DND-41 (cell line): Measurements from ENCODE around the gene FMN2.

Source experiments
- ATAC-seq: fragments of 200-7000 bp; cut with Tn5 transposase; 3 replicates; pipeline ENCODE4 v1.9.1; 2021; ENCODE audit warnings: low read depth; ENCODE audit not compliant: insufficient read depth
- DNase-seq: peaks from one replicate; pipeline ENCODE4 v3.0.0-alpha.2; 2020
- H2AFZ ChIP-seq: 2 replicates; pipeline ENCODE4 v1.6.0; 2012; ENCODE audit warnings: low read depth, low read length
- H3K27ac ChIP-seq: 2 replicates; pipeline ENCODE4 v1.5.1; 2012; ENCODE audit warnings: low read length, inconsistent platforms
- H3K27me3 ChIP-seq: fragments of 200-600 bp; sonication (generic); 2 replicates; pipeline ENCODE4 v1.6.0; 2012; ENCODE audit warnings: low read length, mild to moderate bottlenecking, inconsistent platforms; ENCODE audit not compliant: insufficient read depth, poor library complexity
- H3K36me3 ChIP-seq: 2 replicates; pipeline ENCODE4 v1.5.1; 2012; ENCODE audit warnings: low read length, inconsistent platforms; ENCODE audit not compliant: insufficient read depth
- H3K4me1 ChIP-seq: 2 replicates; pipeline ENCODE4 v1.5.1; 2012; ENCODE audit warnings: mild to moderate bottlenecking, low read length; ENCODE audit not compliant: insufficient read depth
- H3K4me2 ChIP-seq: 2 replicates; pipeline ENCODE4 v1.6.0; 2012; ENCODE audit warnings: mild to moderate bottlenecking, moderate library complexity, low read length, inconsistent platforms; ENCODE audit not compliant: insufficient read depth
- H3K4me3 ChIP-seq, 2 experiments: fragments of 200-600 bp in 1 of 2; shearing (Covaris generic) in 1 of 2; 2 replicates each; pipeline ENCODE4 v1.5.1; 2012 to 2016; ENCODE audit warnings: inconsistent platforms in 2 of 2, low read length in 2 of 2, mild to moderate bottlenecking in 2 of 2, low read depth in 1 of 2, moderate library complexity in 1 of 2
- H3K79me2 ChIP-seq: 2 replicates; pipeline ENCODE4 v1.6.0; 2012; ENCODE audit warnings: low read length, inconsistent platforms; ENCODE audit not compliant: insufficient read depth
- H3K9ac ChIP-seq: 2 replicates; pipeline ENCODE4 v1.6.0; 2012; ENCODE audit warnings: low read depth, mild to moderate bottlenecking, inconsistent platforms, low read length, moderate library complexity
- H3K9me3 ChIP-seq: 2 replicates; pipeline ENCODE4 v1.5.1; 2012; ENCODE audit warnings: low read length, moderate library complexity, mild to moderate bottlenecking, inconsistent platforms; ENCODE audit not compliant: insufficient read depth, severe bottlenecking
- H4K20me1 ChIP-seq: 2 replicates; pipeline ENCODE4 v1.6.0; 2012; ENCODE audit warnings: low read length; ENCODE audit not compliant: insufficient read depth
- EZH2 ChIP-seq: IDR thresholded peaks from 3 replicates; pipeline ENCODE4 v1.6.1; 2012; ENCODE audit warnings: borderline replicate concordance, low read depth, mild to moderate bottlenecking, moderate library complexity, low read length, inconsistent platforms; ENCODE audit not compliant: severe bottlenecking
- TF ChIP-seq, protein P1 (sequence below): IDR thresholded peaks from 2 replicates; pipeline ENCODE4 v1.5.1; 2012; ENCODE audit warnings: borderline replicate concordance, low read length, moderate library complexity, mild to moderate bottlenecking; ENCODE audit not compliant: poor library complexity, severe bottlenecking; ENCODE audit errors: extremely low read depth

Gene FMN2

DNA sequence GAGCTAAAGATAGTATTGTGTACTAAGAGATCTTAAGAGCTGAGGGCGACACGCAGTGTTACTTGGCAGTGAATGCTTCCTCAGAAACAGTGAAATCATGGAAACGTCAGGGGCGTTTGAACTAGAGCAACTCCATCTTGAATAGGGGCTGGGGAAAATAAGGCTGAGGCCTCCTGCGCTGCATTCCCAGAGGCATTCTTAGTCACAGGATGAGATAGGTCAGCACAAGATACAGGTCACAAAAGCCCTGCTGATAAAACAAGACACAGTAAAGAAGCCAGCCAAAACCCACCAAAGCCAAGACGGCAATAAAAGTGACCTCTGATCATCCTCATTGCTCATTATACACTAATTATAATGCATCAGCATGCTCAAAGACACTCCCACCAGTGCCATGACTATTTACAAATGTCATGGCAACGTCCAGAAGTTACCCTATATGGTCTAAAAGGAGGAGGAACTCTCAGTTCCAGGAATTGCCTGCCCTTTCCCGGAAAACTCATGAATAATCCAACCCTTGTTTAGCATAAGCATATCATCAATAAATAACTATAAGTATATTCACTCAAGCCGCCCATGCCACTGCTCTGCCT lies 37.5 kb upstream of the FMN2 start:
- Histone ChIP-seq H3K4me3 (no peak overlapping the region), H3K27ac (no peak overlapping the region), H3K9ac (no peak overlapping the region), H3K36me3 (no peaks in the 10 kb centered on the region), H3K79me2 (no peaks in the 10 kb centered on the region), H3K4me1 (no peaks in the 10 kb centered on the region), H2AFZ (no peak overlapping the region), H3K27me3 (no peaks in the 10 kb centered on the region), H4K20me1 (no peaks in the 10 kb centered on the region), H3K4me2 (no peak overlapping the region), H3K9me3 (no peaks in the 10 kb centered on the region)
- DNase-seq (no peak), ATAC-seq (no peak)
- TF ChIP-seq EZH2: no peak
- TF ChIP-seq, protein P1, sequence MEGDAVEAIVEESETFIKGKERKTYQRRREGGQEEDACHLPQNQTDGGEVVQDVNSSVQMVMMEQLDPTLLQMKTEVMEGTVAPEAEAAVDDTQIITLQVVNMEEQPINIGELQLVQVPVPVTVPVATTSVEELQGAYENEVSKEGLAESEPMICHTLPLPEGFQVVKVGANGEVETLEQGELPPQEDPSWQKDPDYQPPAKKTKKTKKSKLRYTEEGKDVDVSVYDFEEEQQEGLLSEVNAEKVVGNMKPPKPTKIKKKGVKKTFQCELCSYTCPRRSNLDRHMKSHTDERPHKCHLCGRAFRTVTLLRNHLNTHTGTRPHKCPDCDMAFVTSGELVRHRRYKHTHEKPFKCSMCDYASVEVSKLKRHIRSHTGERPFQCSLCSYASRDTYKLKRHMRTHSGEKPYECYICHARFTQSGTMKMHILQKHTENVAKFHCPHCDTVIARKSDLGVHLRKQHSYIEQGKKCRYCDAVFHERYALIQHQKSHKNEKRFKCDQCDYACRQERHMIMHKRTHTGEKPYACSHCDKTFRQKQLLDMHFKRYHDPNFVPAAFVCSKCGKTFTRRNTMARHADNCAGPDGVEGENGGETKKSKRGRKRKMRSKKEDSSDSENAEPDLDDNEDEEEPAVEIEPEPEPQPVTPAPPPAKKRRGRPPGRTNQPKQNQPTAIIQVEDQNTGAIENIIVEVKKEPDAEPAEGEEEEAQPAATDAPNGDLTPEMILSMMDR: no peak

DNA sequence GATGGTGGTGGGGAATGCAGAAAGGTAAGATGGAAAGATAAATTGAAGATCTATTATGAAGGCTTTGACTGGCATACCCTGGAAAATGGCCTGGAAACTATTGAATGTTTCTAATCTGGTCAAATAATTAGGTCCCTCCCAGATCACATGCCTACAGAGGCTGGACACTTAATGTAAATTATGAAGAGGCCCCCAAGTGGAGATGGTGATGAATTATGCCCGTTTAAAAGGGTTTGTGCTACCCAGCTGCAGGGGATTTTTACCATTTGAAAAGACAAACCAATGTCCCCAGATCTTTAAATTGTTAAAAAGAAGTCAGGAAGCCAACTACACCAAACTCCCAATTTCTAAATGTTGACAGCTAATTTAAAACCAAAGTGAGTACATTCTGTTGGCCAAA lies 35.7 kb upstream of the FMN2 start:
- Histone ChIP-seq H3K27ac (no peak overlapping the region), H3K9ac (no peak overlapping the region), H3K9me3 (no peaks in the 10 kb centered on the region), H3K36me3 (no peaks in the 10 kb centered on the region), H2AFZ (no peak overlapping the region), H3K4me2 (no peak overlapping the region), H4K20me1 (no peaks in the 10 kb centered on the region), H3K79me2 (no peaks in the 10 kb centered on the region), H3K4me1 (no peaks in the 10 kb centered on the region), H3K27me3 (no peaks in the 10 kb centered on the region), H3K4me3 (no peak overlapping the region)
- DNase-seq (no peak), ATAC-seq (no peak)
- TF ChIP-seq EZH2: no peak
- TF ChIP-seq, protein P1: no peak

DNA sequence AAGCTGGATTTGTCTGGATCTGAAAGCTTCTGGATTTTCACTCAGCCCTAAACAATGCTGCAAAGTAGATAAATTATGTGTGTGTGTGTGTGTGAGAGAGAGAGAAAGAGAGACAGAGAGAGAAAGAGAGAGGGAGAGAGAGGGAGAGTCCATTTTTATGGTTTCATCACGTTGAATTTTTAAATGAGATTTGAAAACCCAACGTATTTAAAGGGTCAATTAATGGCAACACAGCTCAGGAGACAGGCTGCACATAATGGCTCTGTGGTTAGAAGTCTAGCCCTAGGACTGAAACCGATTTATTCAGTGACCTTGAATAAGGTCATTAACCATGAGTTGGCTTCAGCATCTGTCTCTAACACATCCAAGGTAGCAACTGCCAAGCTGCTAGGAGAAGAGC lies 35.3 kb upstream of the FMN2 start:
- no peaks in the 10 kb centered on the region for H3K9me3 ChIP-seq
- no peak for DNase-seq
- H3K4me1 ChIP-seq: no peaks in the 10 kb centered on the region
- no peaks in the 10 kb centered on the region for H4K20me1 ChIP-seq
- H3K9ac ChIP-seq: no peak overlapping the region
- no peaks in the 10 kb centered on the region for H3K27me3 ChIP-seq
- no peak overlapping the region for H3K4me3 ChIP-seq
- no peak overlapping the region for H2AFZ ChIP-seq
- TF ChIP-seq, protein P1: no peak
- no peak for TF ChIP-seq EZH2
- H3K27ac ChIP-seq: no peak overlapping the region
- H3K79me2 ChIP-seq: no peaks in the 10 kb centered on the region
- H3K36me3 ChIP-seq: no peaks in the 10 kb centered on the region
- H3K4me2 ChIP-seq: no peak overlapping the region
- no peak for ATAC-seq

DNA sequence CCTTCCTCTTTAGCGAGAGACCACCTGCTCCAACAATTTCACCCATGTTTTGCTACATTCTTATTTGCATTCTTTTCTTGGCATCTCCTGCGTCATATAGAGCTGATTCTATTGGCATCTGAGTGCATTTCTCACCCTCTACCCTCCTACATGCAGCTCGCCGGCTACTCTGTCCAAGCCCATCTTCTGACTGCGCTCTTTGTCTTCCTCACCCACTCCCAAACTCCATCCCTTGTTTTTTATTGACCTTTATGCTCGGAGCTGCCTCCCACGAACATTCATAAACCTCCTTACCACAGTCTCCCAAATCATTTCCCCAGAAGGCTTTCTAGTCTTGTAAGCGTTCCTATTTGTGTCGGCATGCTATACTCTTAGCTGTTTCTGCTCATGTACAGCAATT lies 33.6 kb upstream of the FMN2 start:
- Histone ChIP-seq H2AFZ (no peak overlapping the region), H3K9ac (no peak overlapping the region), H3K79me2 (no peaks in the 10 kb centered on the region), H4K20me1 (no peaks in the 10 kb centered on the region), H3K27me3 (no peaks in the 10 kb centered on the region), H3K4me3 (no peak overlapping the region), H3K4me2 (no peak overlapping the region), H3K36me3 (no peaks in the 10 kb centered on the region), H3K4me1 (no peaks in the 10 kb centered on the region), H3K27ac (no peak overlapping the region), H3K9me3 (no peaks in the 10 kb centered on the region)
- ATAC-seq (no peak), DNase-seq (no peak)
- TF ChIP-seq, protein P1: no peak
- TF ChIP-seq EZH2: no peak
